Smooth muscle cell (in vitro differentiated cells): ENCODE measurements around the gene DHX29. TPM values are rescaled to one million over a fixed set of nuclear protein-coding genes. Genes with fewer than 3 reads are reported as not detected.
A peak's percentile ranks its signal among the peaks of the same experiment; 100 is the strongest.

Experiments
- DNase-seq: peaks from one replicate; lab custom pipeline; 2025; ENCODE audit not compliant: unreplicated experiment; lab: John Stamatoyannopoulos, UW
- H2AFZ ChIP-seq: fragments of 200-600 bp; sonication (generic); 2 replicates; pipeline ENCODE4 v1.6.0; 2016; ENCODE audit warnings: antibody characterized with exemption, low read depth, mild to moderate bottlenecking
- H3F3A ChIP-seq: fragments of 200-600 bp; sonication (generic); 2 replicates; pipeline ENCODE4 v1.6.0; 2017; ENCODE audit warnings: antibody characterized with exemption, low read depth
- H3K27ac ChIP-seq: fragments of 200-600 bp; sonication (generic); 2 replicates; pipeline ENCODE4 v1.5.1; 2016; ENCODE audit warnings: low read depth, mild to moderate bottlenecking
- H3K27me3 ChIP-seq: fragments of 200-600 bp; sonication (generic); 2 replicates; pipeline ENCODE4 v1.6.1; 2016; ENCODE audit warnings: low read depth, mild to moderate bottlenecking
- H3K36me3 ChIP-seq: fragments of 200-600 bp; sonication (generic); 2 replicates; pipeline ENCODE4 v1.5.1; 2016; ENCODE audit warnings: low read depth
- H3K4me1 ChIP-seq: fragments of 200-600 bp; sonication (generic); 2 replicates; pipeline ENCODE4 v1.5.1; 2016; ENCODE audit warnings: low read depth
- H3K4me2 ChIP-seq: fragments of 200-600 bp; sonication (generic); 2 replicates; pipeline ENCODE4 v1.6.0; 2016; ENCODE audit warnings: mild to moderate bottlenecking
- H3K4me3 ChIP-seq: fragments of 200-600 bp; sonication (generic); 2 replicates; pipeline ENCODE4 v1.5.1; 2016; ENCODE audit warnings: mild to moderate bottlenecking
- H3K79me2 ChIP-seq: fragments of 200-600 bp; sonication (generic); 2 replicates; pipeline ENCODE4 v1.6.0; 2016; ENCODE audit warnings: low read depth, mild to moderate bottlenecking
- H3K9ac ChIP-seq: fragments of 200-600 bp; sonication (generic); 2 replicates; pipeline ENCODE4 v1.6.0; 2016; ENCODE audit warnings: low read depth
- H3K9me3 ChIP-seq: fragments of 200-600 bp; sonication (generic); replicated peaks from 2 replicates; pipeline ENCODE4 v1.5.1; 2016; ENCODE audit warnings: low read depth
- H4K20me1 ChIP-seq: fragments of 200-600 bp; sonication (generic); 2 replicates; pipeline ENCODE4 v1.6.0; 2016; ENCODE audit warnings: low read depth
- WGBS: methylation state at CpG from one replicate; pipeline ENCODE4 v1.1.7; 2016; ENCODE audit warnings: low lambda C conversion rate; 5-methylcytosine and 5-hydroxymethylcytosine counted together
- polyA plus RNA-seq: library from polyadenylated mRNA; unstranded; fragments of >200 nt; fragmentation: Nextera tagmentation; extraction: Ambion mirVana; gene quantifications from 2 replicates; pipeline ENCODE4 v1.2.1, GENCODE V29; 2016
- total RNA-seq: library from RNA; depleted of rRNA; stranded (reverse); fragments of >200 nt; gene quantifications from 2 replicates; pipeline ENCODE4 v1.2.3, GENCODE V29; 2014
- TF ChIP-seq, protein P1 (sequence below): fragments of 200-600 bp; sonication (generic); IDR thresholded peaks from 2 replicates; pipeline ENCODE4 v1.5.1; 2017; ENCODE audit warnings: borderline replicate concordance, mild to moderate bottlenecking, antibody characterized with exemption; ENCODE audit not compliant: insufficient read depth, poor library complexity, severe bottlenecking

DHX29 gene
- total and polyA plus RNA-seq, 2 experiments from 2014 or later: 27.1 to 40.7 TPM

GRCh38 chr5:55308254-55308836 is 851 bp upstream of the DHX29 start:
- Histone ChIP-seq H3K4me2 (peak overlapping the region; percentile 93), H2AFZ (peak overlapping the region; percentile 98), H3K4me3 (peak overlapping the region; percentile 92), H3F3A (peaks cover 6% of the 10 kb centered on the region), H4K20me1 (peaks cover 30% of the 10 kb centered on the region), H3K36me3 (no peaks in the 10 kb centered on the region), H3K79me2 (peaks cover 88% of the 10 kb centered on the region), H3K27ac (peak overlapping the region; percentile 98), H3K4me1 (peaks cover 36% of the 10 kb centered on the region), H3K27me3 (no peaks in the 10 kb centered on the region), H3K9me3 (no peaks in the 10 kb centered on the region), H3K9ac (peak overlapping the region; percentile 94)
- WGBS: 1% methylated on average over 13 of the region's 13 CpGs
- no peak for DNase-seq
- TF ChIP-seq, protein P1, sequence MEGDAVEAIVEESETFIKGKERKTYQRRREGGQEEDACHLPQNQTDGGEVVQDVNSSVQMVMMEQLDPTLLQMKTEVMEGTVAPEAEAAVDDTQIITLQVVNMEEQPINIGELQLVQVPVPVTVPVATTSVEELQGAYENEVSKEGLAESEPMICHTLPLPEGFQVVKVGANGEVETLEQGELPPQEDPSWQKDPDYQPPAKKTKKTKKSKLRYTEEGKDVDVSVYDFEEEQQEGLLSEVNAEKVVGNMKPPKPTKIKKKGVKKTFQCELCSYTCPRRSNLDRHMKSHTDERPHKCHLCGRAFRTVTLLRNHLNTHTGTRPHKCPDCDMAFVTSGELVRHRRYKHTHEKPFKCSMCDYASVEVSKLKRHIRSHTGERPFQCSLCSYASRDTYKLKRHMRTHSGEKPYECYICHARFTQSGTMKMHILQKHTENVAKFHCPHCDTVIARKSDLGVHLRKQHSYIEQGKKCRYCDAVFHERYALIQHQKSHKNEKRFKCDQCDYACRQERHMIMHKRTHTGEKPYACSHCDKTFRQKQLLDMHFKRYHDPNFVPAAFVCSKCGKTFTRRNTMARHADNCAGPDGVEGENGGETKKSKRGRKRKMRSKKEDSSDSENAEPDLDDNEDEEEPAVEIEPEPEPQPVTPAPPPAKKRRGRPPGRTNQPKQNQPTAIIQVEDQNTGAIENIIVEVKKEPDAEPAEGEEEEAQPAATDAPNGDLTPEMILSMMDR: no peak

DNA sequence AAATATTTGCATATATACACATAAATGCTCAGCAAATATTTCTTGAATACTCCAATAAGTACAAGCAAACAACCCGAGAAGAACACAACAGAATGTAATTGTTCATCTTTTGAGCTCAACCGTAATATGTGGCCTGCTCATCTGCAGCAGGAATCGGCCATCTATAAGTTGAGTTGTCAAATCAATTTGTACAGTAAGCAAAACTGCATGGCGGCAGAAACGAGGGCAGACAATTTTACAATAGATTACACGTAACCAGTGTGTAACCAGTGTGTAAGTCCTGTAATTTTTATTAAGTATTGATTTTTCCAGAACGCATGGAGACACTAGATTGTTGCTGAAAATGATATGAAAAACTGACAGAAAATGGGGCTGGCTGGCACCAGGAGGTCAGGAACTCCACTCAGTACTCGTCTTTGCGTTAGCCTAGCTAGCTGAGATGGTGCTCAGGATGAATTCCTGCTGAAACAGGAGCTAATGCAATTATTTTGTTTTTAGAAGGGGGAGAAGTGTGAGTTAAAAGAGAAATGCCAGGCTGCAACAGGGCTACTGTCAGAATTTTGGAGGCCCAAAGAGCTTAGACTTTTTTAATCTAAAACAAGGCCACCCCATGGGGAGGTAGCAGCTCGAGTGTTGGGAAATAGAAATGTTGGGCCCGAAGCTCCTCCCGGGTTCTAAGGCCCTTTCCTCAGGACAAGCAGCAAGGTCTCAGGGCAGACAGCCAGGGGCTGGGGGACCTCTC is 682 bp downstream of the DHX29 start:
- TF ChIP-seq, protein P1: no peak
- Histone ChIP-seq H3K4me2 (peak overlapping the region; percentile 93), H3K9ac (peak overlapping the region; percentile 94), H3K27ac (peak overlapping the region; percentile 98), H3K4me1 (peaks cover 36% of the 10 kb centered on the region), H4K20me1 (peaks cover 21% of the 10 kb centered on the region), H3K9me3 (no peaks in the 10 kb centered on the region), H3K79me2 (peaks cover 87% of the 10 kb centered on the region), H3K27me3 (no peaks in the 10 kb centered on the region), H3K36me3 (no peaks in the 10 kb centered on the region), H3K4me3 (peak overlapping the region; percentile 92), H2AFZ (peak overlapping the region; percentile 98), H3F3A (peaks cover 8% of the 10 kb centered on the region)
- WGBS: 28% methylated on average over 12 of the region's 12 CpGs
- DNase-seq: no peak

- TF ChIP-seq, protein P1: no peak
- DNase-seq: no peak
- Histone ChIP-seq H3K79me2 (peaks cover 85% of the 10 kb centered on the region), H3F3A (peaks cover 8% of the 10 kb centered on the region), H4K20me1 (peaks cover 20% of the 10 kb centered on the region), H3K4me3 (no peak overlapping the region), H3K9me3 (no peaks in the 10 kb centered on the region), H3K27me3 (no peaks in the 10 kb centered on the region), H3K4me1 (peaks cover 36% of the 10 kb centered on the region), H3K4me2 (peak overlapping the region; percentile 93), H3K9ac (no peak overlapping the region), H3K27ac (no peak overlapping the region), H2AFZ (no peak overlapping the region), H3K36me3 (no peaks in the 10 kb centered on the region)
- 87% methylated on average over 4 of the region's 4 CpGs for WGBS
These were observed 2.1 kb downstream of the DHX29 start for GRCh38 chr5:55305345-55305744.
